Lower leg skin (tissue), 4 donors: ENCODE measurements around the gene SLC35D1. TPM values are rescaled to one million over a fixed set of nuclear protein-coding genes. Genes with fewer than 3 reads are reported as not detected.
"Not testable (repeated sequence)": the region's sequence is repeated elsewhere in the genome, so short reads cannot be mapped to it uniquely, and the experiment has no call there.

ENCODE experiments used
- DNase-seq, 2 donors: peaks; one replicate each; pipeline ENCODE4 v3.0.0-alpha.2; 2019; ENCODE audit warnings: low spot score in 2 of 2
- H3K4me3 ChIP-seq: fragments of 200-600 bp; sonication (generic); 2 replicates; pipeline ENCODE4 v1.5.1; 2017; ENCODE audit warnings: mild to moderate bottlenecking, low read depth; ENCODE audit not compliant: poor library complexity, severe bottlenecking
- POLR2A ChIP-seq, 2 donors: fragments of 450-650 bp; IDR thresholded peaks; one replicate each; pipeline ENCODE4 v1.6.1; 2016 to 2017; ENCODE audit warnings: antibody characterized with exemption in 2 of 2, mild to moderate bottlenecking in 1 of 2, moderate library complexity in 1 of 2
- WGBS, 2 donors: methylation state at CpG; one replicate each; pipeline ENCODE4 v1.1.5; 2018; 5-methylcytosine and 5-hydroxymethylcytosine counted together
- intact Hi-C: fragments of 100-400 bp; cut with DNase I; formaldehyde crosslinking; loops from one replicate; pipeline ENCODE4 v1.15.0; 2023; ENCODE audit warnings: low total_unique reads
- total RNA-seq, 4 donors: library from RNA; depleted of rRNA; stranded (reverse); fragments of >200 nt; gene quantifications; one replicate each; pipeline ENCODE4 v1.1.0, GENCODE V29; 2016
- TF ChIP-seq, protein P1 (sequence below), 3 donors: fragments of 450-650 bp; IDR thresholded peaks; one replicate each; pipeline ENCODE4 v1.5.1; 2016; ENCODE audit warnings: antibody characterized with exemption in 3 of 3, mild to moderate bottlenecking in 3 of 3, moderate library complexity in 2 of 3

SLC35D1 gene
- total RNA-seq, 4 donors from 2014 or later: 11.4 to 13.6 (median 12.5) TPM

- 93 to 94% methylated on average over 1 of the region's 1 CpG for WGBS, 2 donors
- no peak overlapping the region for H3K4me3 ChIP-seq
- intact Hi-C loops: no loop called here
- no peak for DNase-seq
- TF ChIP-seq, protein P1, sequence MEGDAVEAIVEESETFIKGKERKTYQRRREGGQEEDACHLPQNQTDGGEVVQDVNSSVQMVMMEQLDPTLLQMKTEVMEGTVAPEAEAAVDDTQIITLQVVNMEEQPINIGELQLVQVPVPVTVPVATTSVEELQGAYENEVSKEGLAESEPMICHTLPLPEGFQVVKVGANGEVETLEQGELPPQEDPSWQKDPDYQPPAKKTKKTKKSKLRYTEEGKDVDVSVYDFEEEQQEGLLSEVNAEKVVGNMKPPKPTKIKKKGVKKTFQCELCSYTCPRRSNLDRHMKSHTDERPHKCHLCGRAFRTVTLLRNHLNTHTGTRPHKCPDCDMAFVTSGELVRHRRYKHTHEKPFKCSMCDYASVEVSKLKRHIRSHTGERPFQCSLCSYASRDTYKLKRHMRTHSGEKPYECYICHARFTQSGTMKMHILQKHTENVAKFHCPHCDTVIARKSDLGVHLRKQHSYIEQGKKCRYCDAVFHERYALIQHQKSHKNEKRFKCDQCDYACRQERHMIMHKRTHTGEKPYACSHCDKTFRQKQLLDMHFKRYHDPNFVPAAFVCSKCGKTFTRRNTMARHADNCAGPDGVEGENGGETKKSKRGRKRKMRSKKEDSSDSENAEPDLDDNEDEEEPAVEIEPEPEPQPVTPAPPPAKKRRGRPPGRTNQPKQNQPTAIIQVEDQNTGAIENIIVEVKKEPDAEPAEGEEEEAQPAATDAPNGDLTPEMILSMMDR (IDR thresholded peaks at IDR 0.05): no peak
- no peak for TF ChIP-seq POLR2A (IDR thresholded peaks at IDR 0.05)
These were observed 69.5 kb downstream of the SLC35D1 start for GRCh38 chr1:66984491-66984890.

- H3K4me3 ChIP-seq: no peak overlapping the region
- WGBS, 2 donors: 91 to 95% methylated on average over 4 of the region's 4 CpGs
- intact Hi-C loops: no loop called here
- TF ChIP-seq, protein P1 (IDR thresholded peaks at IDR 0.05): no peak
- TF ChIP-seq POLR2A (IDR thresholded peaks at IDR 0.05): no peak
- DNase-seq: no peak
These were observed 71.2 kb downstream of the SLC35D1 start for GRCh38 chr1:66982561-66983260.

DNA sequence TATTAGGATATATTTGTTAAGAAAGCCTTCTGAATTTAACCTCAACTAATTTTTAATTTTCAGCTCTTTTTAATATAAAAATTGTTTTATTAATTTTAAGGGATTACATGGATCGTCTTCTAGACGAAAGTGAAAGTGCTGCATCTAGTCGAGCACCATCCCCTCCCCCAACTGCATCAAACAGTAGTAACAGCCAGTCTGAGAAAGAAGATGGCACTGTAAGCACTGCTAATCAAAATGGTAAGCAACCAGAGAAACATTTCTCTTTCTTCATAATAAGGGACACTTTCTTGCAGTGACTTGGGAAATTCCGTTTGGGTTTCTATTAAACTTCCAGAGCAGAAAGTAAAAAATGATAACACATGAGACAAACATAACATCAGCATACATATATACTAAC lies 72.3 kb downstream of the SLC35D1 start:
- H3K4me3 ChIP-seq: no peak overlapping the region
- no peak for DNase-seq
- WGBS, 2 donors: 60 to 63% methylated on average over 4 of the region's 4 CpGs
- TF ChIP-seq POLR2A (IDR thresholded peaks at IDR 0.05): no peak
- TF ChIP-seq, protein P1 (IDR thresholded peaks at IDR 0.05): no peak
- intact Hi-C loops: no loop called here

DNA sequence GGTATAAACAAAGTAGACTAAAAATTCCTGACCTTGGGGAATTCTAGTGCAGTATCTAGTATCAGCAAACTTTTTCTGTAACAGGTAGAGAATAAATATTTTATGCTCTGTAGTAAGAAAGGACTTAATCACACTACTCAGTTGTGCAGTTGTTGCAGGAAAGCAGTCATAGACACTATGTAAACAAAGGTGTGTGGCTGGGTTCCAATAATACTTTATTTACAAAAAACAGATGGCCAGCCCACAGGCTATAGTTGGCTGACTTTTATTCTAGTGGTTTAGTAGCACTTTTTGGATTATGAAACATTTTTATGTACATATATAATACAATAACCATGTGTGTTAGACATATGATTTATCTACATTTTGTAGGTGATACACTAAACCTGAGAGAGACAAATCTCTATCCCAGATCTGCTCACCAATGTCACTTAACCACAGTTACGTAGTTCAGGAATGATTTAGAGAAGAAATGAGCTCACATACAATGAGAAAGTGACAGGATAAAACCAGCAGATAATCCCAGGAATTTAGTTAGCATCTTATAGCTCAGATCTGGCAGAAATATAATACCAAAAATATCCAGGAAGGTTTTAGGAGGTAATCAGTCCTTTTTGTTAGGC lies 73.1 kb downstream of the SLC35D1 start:
- no peak overlapping the region for H3K4me3 ChIP-seq
- WGBS, 2 donors: 73 to 74% methylated on average over 1 of the region's 1 CpG
- TF ChIP-seq, protein P1 (IDR thresholded peaks at IDR 0.05): no peak
- TF ChIP-seq POLR2A (IDR thresholded peaks at IDR 0.05): no peak
- intact Hi-C loops: no loop called here
- no peak for DNase-seq

DNA sequence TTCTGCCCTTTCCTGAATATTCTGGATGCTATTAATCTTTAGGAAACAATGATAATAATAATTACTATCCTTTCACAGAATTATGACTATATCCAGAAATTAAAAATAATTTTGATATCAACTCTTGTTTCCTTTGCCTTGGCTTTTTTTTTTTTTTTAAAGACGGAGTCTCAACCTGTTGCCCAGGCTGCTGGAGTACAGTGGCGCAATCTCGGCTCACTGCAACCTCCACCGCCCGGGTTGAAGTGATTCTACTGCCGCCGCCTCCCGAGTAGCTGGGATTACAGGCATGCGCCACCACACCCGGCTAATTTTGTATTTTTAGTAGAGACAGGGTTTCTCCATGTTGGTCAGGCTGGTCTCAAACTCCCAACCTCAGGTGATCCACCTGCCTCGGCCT lies 74.3 kb downstream of the SLC35D1 start:
- intact Hi-C loops, DNase-seq, H3K4me3 ChIP-seq: not testable (repeated sequence)
- 93 to 98% methylated on average over 11 of the region's 11 CpGs for WGBS, 2 donors

DNA sequence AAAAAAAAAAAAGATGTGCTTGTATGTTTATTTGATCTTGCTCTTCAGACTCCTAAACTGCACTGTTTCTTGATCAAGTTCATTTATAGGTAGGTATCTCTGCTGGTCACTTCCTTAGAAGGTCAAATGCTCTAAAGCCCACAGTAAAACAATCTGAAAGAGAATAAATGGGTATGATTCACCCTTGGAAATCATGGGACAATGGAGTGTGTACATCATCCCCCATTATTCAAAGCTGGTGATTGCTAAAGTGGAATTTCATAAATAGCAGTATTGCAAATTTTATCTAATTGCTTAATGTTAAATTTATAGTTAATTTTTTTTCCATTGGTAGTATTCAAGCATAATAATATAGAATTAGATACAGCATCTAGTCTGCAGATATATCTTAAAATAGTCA lies 75.7 kb downstream of the SLC35D1 start:
- intact Hi-C loops: no loop called here
- TF ChIP-seq, protein P1 (IDR thresholded peaks at IDR 0.05): no peak
- no peak for TF ChIP-seq POLR2A (IDR thresholded peaks at IDR 0.05)
- H3K4me3 ChIP-seq: no peak overlapping the region
- no peak for DNase-seq
